HG02678 (cell line): ENCODE results near the gene NCKAP1.
"Not testable (repeated sequence)": the region's sequence is repeated elsewhere in the genome, so short reads cannot be mapped to it uniquely, and the experiment has no call there.

ENCODE experiments used
- ATAC-seq: cut with Tn5 transposase; IDR thresholded peaks from one replicate; pipeline ENCODE4 v1.9.1; 2021; ENCODE audit warnings: mild to moderate bottlenecking, moderate library complexity; ENCODE audit not compliant: unreplicated experiment

The NCKAP1 gene

GRCh38 chr2:183038341-183039300, at the start of gene NCKAP1:
Gene NCKAP1 (minus strand): TSS chr2:183038457. CDS start chr2:183038099, 358 bp downstream.
- ATAC-seq = peak; percentile 73

GRCh38 chr2:183081911-183082310, 43.7 kb upstream of the NCKAP1 start:
- ATAC-seq = no peak

GRCh38 chr2:183079139-183079775, 41.0 kb upstream of the NCKAP1 start:
- peak; percentile 22 for ATAC-seq

GRCh38 chr2:183078464-183079138, 40.3 kb upstream of the NCKAP1 start, which contains the start of gene DUSP19:
Gene DUSP19 (plus strand): TSS chr2:183078747. CDS start chr2:183078934, 187 bp downstream.
- ATAC-seq = peak; percentile 93

GRCh38 chr2:183078163-183078463, 39.9 kb upstream of the NCKAP1 start:
- no peak for ATAC-seq

GRCh38 chr2:183072177-183072576, 33.9 kb upstream of the NCKAP1 start:
- ATAC-seq = no peak

GRCh38 chr2:183070942-183071844, 32.9 kb upstream of the NCKAP1 start:
- ATAC-seq = no peak

GRCh38 chr2:183069174-183069573, 30.9 kb upstream of the NCKAP1 start:
- no peak for ATAC-seq

- no peak for ATAC-seq
These were observed 30.3 kb upstream of the NCKAP1 start for GRCh38 chr2:183068561-183068960.

- no peak for ATAC-seq
These were observed 24.8 kb upstream of the NCKAP1 start for GRCh38 chr2:183063083-183063482.

- ATAC-seq = no peak
These were observed 22.4 kb upstream of the NCKAP1 start for GRCh38 chr2:183060571-183061231.

GRCh38 chr2:183059561-183059960, 21.3 kb upstream of the NCKAP1 start:
- ATAC-seq = no peak

- peak; percentile 43 for ATAC-seq
These were observed 19.2 kb upstream of the NCKAP1 start for GRCh38 chr2:183057333-183057985.

- ATAC-seq = no peak
These were observed 11.2 kb upstream of the NCKAP1 start for GRCh38 chr2:183049420-183049819.

- ATAC-seq = not testable (repeated sequence)
These were observed 9.3 kb upstream of the NCKAP1 start for GRCh38 chr2:183047486-183048125.

- ATAC-seq = not testable (repeated sequence)
These were observed 5.3 kb upstream of the NCKAP1 start for GRCh38 chr2:183043580-183043979.

- ATAC-seq = no peak
These were observed 2.3 kb upstream of the NCKAP1 start for GRCh38 chr2:183040604-183041003.

GRCh38 chr2:183037553-183038340, 510 bp downstream of the NCKAP1 start:
- peak; percentile 38 for ATAC-seq
